NT2/D1 (cell line): ENCODE data around the gene ACVR1.

ENCODE experiments used
- DNase-seq: peaks from one replicate; pipeline ENCODE4 v3.0.0-alpha.2; 2011; ENCODE audit warnings: low read depth, low spot score
- H3K27me3 ChIP-seq: 2 replicates; pipeline ENCODE4 v1.6.0; 2011; ENCODE audit warnings: mild to moderate bottlenecking; ENCODE audit not compliant: insufficient read length, insufficient read depth
- H3K36me3 ChIP-seq: 2 replicates; pipeline ENCODE4 v1.6.1; 2011; ENCODE audit warnings: mild to moderate bottlenecking, low read length, mixed read lengths; ENCODE audit not compliant: insufficient read depth, insufficient read length
- H3K4me1 ChIP-seq: 2 replicates; pipeline ENCODE4 v1.5.1; 2011; ENCODE audit not compliant: insufficient read depth, insufficient read length
- H3K4me3 ChIP-seq: 2 replicates; pipeline ENCODE4 v1.5.1; 2011; ENCODE audit warnings: low read depth; ENCODE audit not compliant: insufficient read length
- H3K9ac ChIP-seq: 2 replicates; pipeline ENCODE4 v1.6.0; 2011; ENCODE audit warnings: low read depth; ENCODE audit not compliant: insufficient read length
- H3K9me3 ChIP-seq: 2 replicates; pipeline ENCODE4 v1.5.1; 2011; ENCODE audit warnings: mild to moderate bottlenecking, low read length; ENCODE audit not compliant: insufficient read depth
- SUZ12 ChIP-seq: IDR thresholded peaks from 2 replicates; pipeline ENCODE4 v1.6.1; 2011; ENCODE audit not compliant: insufficient read length, insufficient read depth; ENCODE audit errors: extremely low read depth
- YY1 ChIP-seq: IDR thresholded peaks from 2 replicates; pipeline ENCODE4 v1.6.1; 2011; ENCODE audit not compliant: insufficient read length, insufficient read depth
- ZNF274 ChIP-seq: IDR thresholded peaks from 2 replicates; pipeline ENCODE4 v1.6.1; 2011; ENCODE audit warnings: mild to moderate bottlenecking, low read depth, low read length

The ACVR1 gene

DNA sequence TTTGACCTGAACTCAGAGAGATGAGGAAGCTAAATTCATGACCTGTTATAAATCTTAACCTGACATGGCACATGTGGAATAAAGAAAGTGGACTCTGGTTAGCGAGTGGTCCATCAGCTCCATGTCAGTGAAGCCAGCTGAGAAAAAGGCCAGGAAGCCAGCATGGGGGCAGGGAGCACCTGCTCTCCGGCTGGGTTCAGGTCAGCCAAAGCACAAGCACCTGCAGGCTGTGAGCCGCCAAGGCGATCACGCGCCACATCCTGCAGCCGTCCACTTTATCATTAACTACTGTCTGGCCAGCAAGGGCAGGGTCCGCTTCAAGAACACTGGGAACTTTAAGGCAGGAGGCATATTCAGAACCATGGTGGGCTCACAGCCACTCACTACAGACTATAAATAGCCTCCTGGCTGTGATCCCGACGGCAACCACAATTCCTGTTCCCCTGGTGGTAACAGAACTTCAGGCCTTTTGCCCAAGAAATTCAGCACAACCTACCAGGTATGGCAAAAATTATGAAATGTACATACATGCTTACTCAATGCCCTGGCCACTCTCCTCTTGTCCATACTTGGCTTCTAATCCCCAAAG is 35.5 kb downstream of the ACVR1 start:
- H3K36me3 ChIP-seq, result peaks cover 12% of the 10 kb centered on the region
- H3K4me3 ChIP-seq, result no peak overlapping the region
- no peaks in the 10 kb centered on the region for H3K27me3 ChIP-seq
- H3K4me1 ChIP-seq, result peaks cover 11% of the 10 kb centered on the region
- H3K9me3 ChIP-seq, result no peaks in the 10 kb centered on the region
- no peak for TF ChIP-seq YY1
- no peak for TF ChIP-seq ZNF274
- TF ChIP-seq SUZ12, result no peak
- H3K9ac ChIP-seq, result no peak overlapping the region
- no peak for DNase-seq

DNA sequence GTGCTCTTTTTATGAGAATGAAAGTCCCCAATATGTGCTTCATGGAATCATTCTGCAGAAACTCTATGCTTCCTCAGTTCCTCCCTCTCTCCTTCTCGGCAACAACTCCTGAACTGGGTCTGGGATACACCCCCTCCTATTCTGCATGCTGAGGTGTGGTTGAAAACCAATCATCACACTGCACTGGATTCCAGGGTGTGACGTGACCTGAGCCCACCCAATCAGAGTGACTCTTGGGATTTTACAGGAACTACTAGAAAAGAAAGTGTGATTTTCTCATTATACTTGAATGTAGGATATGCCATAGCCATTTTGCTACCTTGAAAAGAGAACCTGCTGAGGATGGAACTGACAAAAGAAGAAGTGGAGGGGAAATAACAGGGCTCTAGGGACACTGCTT is 36.3 kb downstream of the ACVR1 start:
- H3K36me3 ChIP-seq, result peaks cover 16% of the 10 kb centered on the region
- no peak overlapping the region for H3K9ac ChIP-seq
- no peaks in the 10 kb centered on the region for H3K9me3 ChIP-seq
- peaks cover 11% of the 10 kb centered on the region for H3K4me1 ChIP-seq
- TF ChIP-seq YY1, result no peak
- H3K4me3 ChIP-seq, result no peak overlapping the region
- H3K27me3 ChIP-seq, result no peaks in the 10 kb centered on the region
- DNase-seq, result no peak

DNA sequence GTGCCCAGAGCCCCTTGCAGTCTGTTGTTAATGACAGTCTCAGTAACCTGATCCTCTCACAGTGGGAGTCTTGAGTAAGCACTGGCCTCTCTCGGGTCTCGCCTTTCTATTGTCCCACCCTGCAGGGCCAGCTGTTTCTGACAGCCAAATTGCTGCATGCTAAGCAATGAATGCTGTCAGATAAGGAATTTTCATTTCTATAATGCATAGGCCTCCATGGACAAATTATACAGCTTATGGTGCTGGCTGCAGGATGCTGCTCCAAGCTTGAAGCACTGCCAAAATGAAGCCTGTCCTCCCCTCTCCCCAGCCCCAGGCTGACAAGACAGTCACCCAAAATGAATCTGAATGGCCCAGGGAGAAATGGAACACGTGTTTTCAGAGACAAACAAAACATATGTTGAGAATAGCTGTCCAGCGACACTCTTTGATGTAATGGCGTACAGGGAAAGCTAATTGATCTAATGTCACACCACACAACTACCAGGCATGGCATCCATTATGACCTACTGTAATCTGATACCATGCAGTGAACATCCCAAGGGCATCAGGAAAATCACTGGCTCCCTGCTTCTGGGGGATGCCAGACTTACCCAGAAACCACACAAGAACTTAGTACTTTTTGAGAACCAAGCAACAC is 36.8 kb downstream of the ACVR1 start:
- TF ChIP-seq YY1, result no peak
- no peaks in the 10 kb centered on the region for H3K9me3 ChIP-seq
- H3K4me1 ChIP-seq, result peaks cover 11% of the 10 kb centered on the region
- no peak overlapping the region for H3K4me3 ChIP-seq
- H3K27me3 ChIP-seq, result no peaks in the 10 kb centered on the region
- H3K36me3 ChIP-seq, result peaks cover 16% of the 10 kb centered on the region
- DNase-seq, result peak; percentile 88
- H3K9ac ChIP-seq, result no peak overlapping the region

- H3K9ac ChIP-seq, result peak overlapping the region; percentile 47
- no peak for DNase-seq
- TF ChIP-seq ZNF274 (no peak), YY1 (no peak), SUZ12 (no peak)
- H3K27me3 ChIP-seq, result no peaks in the 10 kb centered on the region
- H3K9me3 ChIP-seq, result no peaks in the 10 kb centered on the region
- no peak overlapping the region for H3K4me3 ChIP-seq
- H3K36me3 ChIP-seq, result peaks cover 16% of the 10 kb centered on the region
- H3K4me1 ChIP-seq, result peaks cover 11% of the 10 kb centered on the region
These were observed 37.5 kb downstream of the ACVR1 start for GRCh38 chr2:157838442-157839161.

DNA sequence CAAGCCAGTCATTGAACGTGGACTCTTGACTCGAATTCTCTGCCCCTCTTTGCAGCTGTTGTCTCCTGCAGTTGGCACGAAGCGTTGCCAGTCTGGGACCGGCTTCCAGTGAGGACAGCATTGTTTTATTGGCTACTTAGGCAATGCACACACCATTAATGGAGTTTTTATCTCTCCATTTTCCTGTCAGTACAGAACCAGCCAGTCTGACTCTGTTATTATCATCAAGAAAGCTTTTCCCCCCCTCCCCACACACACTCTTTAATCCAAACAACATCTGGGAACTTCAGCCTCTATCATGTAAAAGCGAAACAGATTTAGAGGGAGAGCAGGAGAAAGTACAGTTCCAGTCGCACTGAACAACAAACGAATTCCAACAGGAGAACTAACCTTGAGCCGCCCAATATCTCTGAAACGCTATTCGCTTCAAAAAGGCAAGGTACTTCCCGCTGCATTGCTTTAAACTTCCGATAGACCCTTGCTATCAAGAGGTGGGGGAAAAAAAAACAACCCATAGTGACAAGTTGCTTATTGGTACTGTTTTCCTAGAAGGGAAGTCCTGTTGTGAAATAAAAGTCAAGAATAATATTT is 38.2 kb downstream of the ACVR1 start:
- H3K9me3 ChIP-seq, result no peaks in the 10 kb centered on the region
- no peaks in the 10 kb centered on the region for H3K27me3 ChIP-seq
- H3K9ac ChIP-seq, result no peak overlapping the region
- no peak for DNase-seq
- TF ChIP-seq YY1, result no peak
- TF ChIP-seq ZNF274, result no peak
- no peak for TF ChIP-seq SUZ12
- H3K4me1 ChIP-seq, result peaks cover 11% of the 10 kb centered on the region
- H3K4me3 ChIP-seq, result no peak overlapping the region
- peaks cover 16% of the 10 kb centered on the region for H3K36me3 ChIP-seq

DNA sequence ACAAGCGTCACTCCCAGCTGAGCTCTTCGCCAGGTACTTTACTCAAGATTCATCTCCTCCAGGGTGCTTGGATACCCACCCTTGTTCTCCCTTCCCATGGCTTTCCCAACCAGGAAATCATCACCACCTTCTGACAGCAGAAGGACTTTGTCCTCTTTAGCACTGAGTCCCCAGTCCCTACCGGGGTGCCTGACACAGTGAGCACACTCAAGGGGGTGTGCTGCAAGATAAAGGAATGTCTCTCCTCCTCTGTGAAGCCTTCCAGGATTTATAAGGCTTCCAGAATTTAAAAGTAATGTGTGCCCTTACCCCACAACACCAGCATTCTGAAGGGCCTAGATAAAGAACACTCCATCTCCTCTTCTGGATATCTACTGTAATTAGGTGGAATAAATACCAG is 39.6 kb downstream of the ACVR1 start:
- Histone ChIP-seq H3K36me3 (peaks cover 16% of the 10 kb centered on the region), H3K9me3 (no peaks in the 10 kb centered on the region), H3K27me3 (no peaks in the 10 kb centered on the region), H3K9ac (no peak overlapping the region), H3K4me1 (peaks cover 11% of the 10 kb centered on the region), H3K4me3 (no peak overlapping the region)
- TF ChIP-seq ZNF274 (no peak), YY1 (no peak), SUZ12 (no peak)
- no peak for DNase-seq

- no peak for DNase-seq
- no peak for TF ChIP-seq SUZ12
- no peak for TF ChIP-seq ZNF274
- no peak for TF ChIP-seq YY1
- no peaks in the 10 kb centered on the region for H3K9me3 ChIP-seq
- peaks cover 5% of the 10 kb centered on the region for H3K4me1 ChIP-seq
- peaks cover 16% of the 10 kb centered on the region for H3K36me3 ChIP-seq
- H3K9ac ChIP-seq, result no peak overlapping the region
- no peak overlapping the region for H3K4me3 ChIP-seq
- H3K27me3 ChIP-seq, result no peaks in the 10 kb centered on the region
These were observed 40.7 kb downstream of the ACVR1 start for GRCh38 chr2:157835425-157835824.
